Stimulated activated CD8-positive, alpha-beta memory T cell treated with anti-CD3 and anti-CD28 coated beads, Interleukin-7, amount 100 ng/mL, for 4 hours (primary cell): ENCODE data around the gene CETN3.

Experiments
- DNase-seq, 2 donors: peaks; one replicate each; pipeline ENCODE4 v3.0.0-alpha.2; 2020; ENCODE audit warnings: low read depth in 2 of 2

Gene CETN3

GRCh38 chr5:90409318-90410177, at the start of gene CETN3:
CETN3 (minus strand) TSS chr5:90409756; CDS start chr5:90409661, 95 bp downstream.
- DNase-seq: peak; percentile 86 to 87

- DNase-seq: no peak
Observed at GRCh38 chr5:90446961-90447360, 37.4 kb upstream of the CETN3 start.

GRCh38 chr5:90440644-90441043, 31.1 kb upstream of the CETN3 start:
- no peak for DNase-seq

GRCh38 chr5:90438100-90438499, 28.5 kb upstream of the CETN3 start:
- DNase-seq: no peak

- no peak for DNase-seq
Observed at GRCh38 chr5:90437663-90438062, 28.1 kb upstream of the CETN3 start.

- DNase-seq: peak in 1 of 2 donors; percentile 14
Observed at GRCh38 chr5:90434116-90434714, 24.7 kb upstream of the CETN3 start.

GRCh38 chr5:90424245-90424644, 14.7 kb upstream of the CETN3 start:
- no peak for DNase-seq

GRCh38 chr5:90421136-90421535, 11.6 kb upstream of the CETN3 start:
- DNase-seq: no peak

- DNase-seq: no peak
Observed at GRCh38 chr5:90418214-90418613, 8.7 kb upstream of the CETN3 start.

- DNase-seq: no peak
Observed at GRCh38 chr5:90410178-90410762, 714 bp upstream of the CETN3 start.

- no peak for DNase-seq
Observed at GRCh38 chr5:90408571-90409317, 812 bp downstream of the CETN3 start.

GRCh38 chr5:90406466-90406865, 3.1 kb downstream of the CETN3 start:
- no peak for DNase-seq

GRCh38 chr5:90402521-90403255, 6.9 kb downstream of the CETN3 start:
- DNase-seq: no peak

GRCh38 chr5:90399251-90399650, 10.3 kb downstream of the CETN3 start:
- DNase-seq: no peak

GRCh38 chr5:90398726-90399125, 10.8 kb downstream of the CETN3 start:
- DNase-seq: no peak

GRCh38 chr5:90395005-90395404, 14.6 kb downstream of the CETN3 start:
- DNase-seq: no peak

GRCh38 chr5:90390928-90391327, 18.6 kb downstream of the CETN3 start:
- DNase-seq: no peak

GRCh38 chr5:90390326-90390725, 19.2 kb downstream of the CETN3 start:
- no peak for DNase-seq

GRCh38 chr5:90387508-90387907, 22.0 kb downstream of the CETN3 start:
- DNase-seq: no peak

GRCh38 chr5:90386099-90386710, 23.4 kb downstream of the CETN3 start:
- DNase-seq: no peak

GRCh38 chr5:90384389-90384788, 25.2 kb downstream of the CETN3 start:
- no peak for DNase-seq
